Urothelium cell line (cell line): Measurements from ENCODE around the gene HS3ST5.

ENCODE experiments used
- DNase-seq: peaks from one replicate; pipeline ENCODE4 v3.0.0; 2011; ENCODE audit warnings: low spot score, mixed read lengths
- FAIRE-seq: peaks from 2 replicates; lab custom pipeline; 2011; peaks lifted over from hg19 to GRCh38; lab: Jason Lieb, UNC

Gene HS3ST5

GRCh38 chr6:114202389-114202788 lies 140.4 kb downstream of the HS3ST5 start:
- DNase-seq (no peak), FAIRE-seq (no peak)

- DNase-seq, result no peak
Measured at GRCh38 chr6:114200891-114201290, 141.9 kb downstream of the HS3ST5 start.

GRCh38 chr6:114195631-114196403 lies 147.0 kb downstream of the HS3ST5 start:
- DNase-seq (no peak), FAIRE-seq (no peak)

More at GRCh38 chr6:114200891-114201290, 141.9 kb downstream of the HS3ST5 start:
- FAIRE-seq, result no peak

- FAIRE-seq (no peak), DNase-seq (no peak)
Measured at GRCh38 chr6:114195027-114195365, 147.8 kb downstream of the HS3ST5 start.

GRCh38 chr6:114194362-114195026 lies 148.3 kb downstream of the HS3ST5 start:
- DNase-seq (no peak), FAIRE-seq (no peak)

GRCh38 chr6:114187563-114187962 lies 155.3 kb downstream of the HS3ST5 start:
- DNase-seq (no peak), FAIRE-seq (no peak)

- no peak for FAIRE-seq
- no peak for DNase-seq
Measured at GRCh38 chr6:114181664-114182063, 161.2 kb downstream of the HS3ST5 start.

- DNase-seq (no peak), FAIRE-seq (no peak)
Measured at GRCh38 chr6:114179411-114179810, 163.4 kb downstream of the HS3ST5 start.

GRCh38 chr6:114176726-114177125 lies 166.1 kb downstream of the HS3ST5 start:
- DNase-seq (no peak), FAIRE-seq (no peak)

GRCh38 chr6:114172576-114173260 lies 170.1 kb downstream of the HS3ST5 start:
- FAIRE-seq, result no peak
- DNase-seq, result no peak

GRCh38 chr6:114171473-114171872 lies 171.3 kb downstream of the HS3ST5 start:
- FAIRE-seq, result no peak

GRCh38 chr6:114170958-114171387 lies 171.8 kb downstream of the HS3ST5 start:
- DNase-seq, result no peak
- FAIRE-seq, result no peak

More at GRCh38 chr6:114171473-114171872, 171.3 kb downstream of the HS3ST5 start:
- DNase-seq, result no peak

- no peak for DNase-seq
- FAIRE-seq, result no peak
Measured at GRCh38 chr6:114170372-114170771, 172.5 kb downstream of the HS3ST5 start.

- DNase-seq (no peak), FAIRE-seq (no peak)
Measured at GRCh38 chr6:114169763-114170162, 173.1 kb downstream of the HS3ST5 start.

- FAIRE-seq (no peak), DNase-seq (no peak)
Measured at GRCh38 chr6:114167583-114168576, 174.9 kb downstream of the HS3ST5 start.

GRCh38 chr6:114164207-114164606 lies 178.6 kb downstream of the HS3ST5 start:
- no peak for FAIRE-seq

GRCh38 chr6:114162691-114163347 lies 180.0 kb downstream of the HS3ST5 start:
- DNase-seq, result no peak

More at GRCh38 chr6:114164207-114164606, 178.6 kb downstream of the HS3ST5 start:
- no peak for DNase-seq

GRCh38 chr6:114160881-114161280 lies 181.9 kb downstream of the HS3ST5 start:
- DNase-seq (no peak), FAIRE-seq (no peak)

More at GRCh38 chr6:114162691-114163347, 180.0 kb downstream of the HS3ST5 start:
- FAIRE-seq, result no peak

GRCh38 chr6:114159727-114160126 lies 183.1 kb downstream of the HS3ST5 start:
- DNase-seq (no peak), FAIRE-seq (no peak)
